ENCODE measurements around the gene WFS1. TPM values are rescaled to one million over a fixed set of nuclear protein-coding genes. Genes with fewer than 3 reads are reported as not detected.

WFS1 gene
- total and polyA plus RNA-seq, 2 of the 8 experiments (the other 6 are each of a cell fraction or from before 2014, with no cell fraction given): 29.1 to 43.1 TPM

- TF ChIP-seq PHF8 (conservative IDR thresholded peaks at IDR 0.05; ENCODE audit: low read depth, low read length) (no peak), MAFK (IDR thresholded peaks at IDR 0.05; ENCODE audit: low read depth, low read length) (no peak)
These were observed 22.9 kb downstream of the WFS1 start (continued) for GRCh38 chr4:6292376-6293096.
